HepG2 (cell line): Measurements from ENCODE around the gene SEMA3B. TPM values are rescaled to one million over a fixed set of nuclear protein-coding genes. Genes with fewer than 3 reads are reported as not detected.

ENCODE experiments used
- CBX2 ChIP-seq, 2 experiments: fragments of 200-600 bp in 1 of 2; sonication (generic); formaldehyde crosslinking in 1 of 2; IDR thresholded peaks; 2 replicates each; pipeline versions ENCODE4 v1.7.0 to v1.8.1; 2018 to 2022; ENCODE audit warnings: low read depth in 2 of 2, low read length in 1 of 2, mild to moderate bottlenecking in 1 of 2, missing genetic modification reagents in 1 of 2
- CHD2 ChIP-seq: IDR thresholded peaks from 2 replicates; pipeline ENCODE4 v1.6.1; 2011; ENCODE audit warnings: low read depth, low read length, improper control_type of control experiment
- CREB3 ChIP-seq: sonication (generic); formaldehyde crosslinking; IDR thresholded peaks from 2 replicates; pipeline ENCODE4 v1.5.0; 2020; ENCODE audit warnings: missing genetic modification reagents
- DNMT3B ChIP-seq: conservative IDR thresholded peaks from 2 replicates; pipeline ENCODE4 v1.6.1; 2016; ENCODE audit warnings: missing biosample characterization, control low read depth
- HMG20A ChIP-seq: IDR thresholded peaks from 2 replicates; pipeline ENCODE4 v1.6.1; 2016; ENCODE audit warnings: borderline replicate concordance
- KLF12 ChIP-seq: sonication (generic); formaldehyde crosslinking; IDR thresholded peaks from 2 replicates; pipeline ENCODE4 v1.4.0; 2020; ENCODE audit warnings: missing genetic modification reagents, borderline replicate concordance
- KLF15 ChIP-seq: sonication (generic); formaldehyde crosslinking; IDR thresholded peaks from 2 replicates; pipeline ENCODE4 v1.8.1; 2023; ENCODE audit warnings: borderline replicate concordance, mild to moderate bottlenecking, inconsistent platforms, missing genetic modification reagents, mixed read lengths
- MZF1 ChIP-seq: sonication (generic); formaldehyde crosslinking; IDR thresholded peaks from 2 replicates; pipeline ENCODE4 v1.8.1; 2023; ENCODE audit warnings: mild to moderate bottlenecking, missing genetic modification reagents, borderline replicate concordance
- NONO ChIP-seq, 2 experiments: fragments of 450-650 bp in 1 of 2; sonication (generic) in 1 of 2; formaldehyde crosslinking in 1 of 2; IDR thresholded peaks in 1 of 2; conservative IDR thresholded peaks in 1 of 2; 2 replicates each; pipeline versions ENCODE4 v1.6.1 to v1.8.0; 2017 to 2022; ENCODE audit warnings: mild to moderate bottlenecking in 1 of 2, missing genetic modification reagents in 1 of 2, moderate library complexity in 1 of 2
- RFXANK ChIP-seq: IDR thresholded peaks from 2 replicates; pipeline ENCODE4 v1.6.1; 2016
- SETDB1 ChIP-seq: sonication (generic); formaldehyde crosslinking; IDR thresholded peaks from 2 replicates; pipeline ENCODE4 v1.5.1; 2020; ENCODE audit warnings: missing genetic modification reagents, mild to moderate bottlenecking, borderline replicate concordance
- SMARCE1 ChIP-seq: fragments of 450-650 bp; IDR thresholded peaks from 2 replicates; pipeline ENCODE4 v1.6.1; 2017; ENCODE audit warnings: borderline replicate concordance
- SNRNP70 ChIP-seq: fragments of 200-400 bp; formaldehyde crosslinking; IDR thresholded peaks from 2 replicates; pipeline ENCODE4 v1.6.1; 2017; ENCODE audit warnings: mild to moderate bottlenecking, low read depth, low read length, moderate library complexity
- SOX6 ChIP-seq, 2 experiments: fragments of 450-650 bp in 1 of 2; sonication (generic) in 1 of 2; formaldehyde crosslinking in 1 of 2; IDR thresholded peaks; 2 replicates each; pipeline versions ENCODE4 v1.4.0 to v1.6.1; 2017 to 2020; ENCODE audit warnings: antibody characterized with exemption in 1 of 2, mild to moderate bottlenecking in 1 of 2, missing genetic modification reagents in 1 of 2
- SRSF9 ChIP-seq: fragments of 200-400 bp; formaldehyde crosslinking; IDR thresholded peaks from 2 replicates; pipeline ENCODE4 v1.6.1; 2018; ENCODE audit warnings: borderline replicate concordance, mild to moderate bottlenecking, low read depth, low read length; ENCODE audit not compliant: insufficient read depth, poor library complexity, severe bottlenecking
- TCF7L2 ChIP-seq: IDR thresholded peaks from 2 replicates; pipeline ENCODE4 v1.6.1; 2011; ENCODE audit warnings: mild to moderate bottlenecking, low read depth, low read length, moderate library complexity
- ZNF10 ChIP-seq: sonication (generic); formaldehyde crosslinking; IDR thresholded peaks from 2 replicates; pipeline ENCODE4 v1.4.0; 2020; ENCODE audit warnings: mild to moderate bottlenecking, low read depth, missing genetic modification reagents, borderline replicate concordance
- ZNF18 ChIP-seq: sonication (generic); formaldehyde crosslinking; IDR thresholded peaks from 2 replicates; pipeline ENCODE4 v1.8.0; 2022; ENCODE audit warnings: mild to moderate bottlenecking, missing genetic modification reagents; ENCODE audit not compliant: insufficient replicate concordance
- ZNF225 ChIP-seq: sonication (generic); formaldehyde crosslinking; IDR thresholded peaks from 2 replicates; pipeline ENCODE4 v1.4.0; 2020; ENCODE audit warnings: mild to moderate bottlenecking, missing genetic modification reagents
- ZNF256 ChIP-seq: sonication (generic); formaldehyde crosslinking; conservative IDR thresholded peaks from 2 replicates; pipeline ENCODE4 v1.4.0; 2020; ENCODE audit warnings: missing genetic modification reagents
- ZNF331 ChIP-seq: sonication (generic); formaldehyde crosslinking; IDR thresholded peaks from 2 replicates; pipeline ENCODE4 v1.4.0; 2020; ENCODE audit warnings: missing genetic modification reagents
- polyA plus RNA-seq, 8 experiments: library from polyadenylated mRNA; depleted of rRNA in 3 of 8; stranded (reverse) in 7 of 8; unstranded in 1 of 8; fragments of >200 nt; fragmentation: Illumina TruSeq in 4 of 8; extraction: Trizol in 4 of 8; gene quantifications; 2 replicates each; pipeline versions ENCODE4 v1.2.1 to v1.2.3, GENCODE V29; 2011 to 2016; ENCODE audit warnings: low read depth in 4 of 8, missing spikeins in 1 of 8, mixed read lengths in 1 of 8; ENCODE audit not compliant: insufficient read depth in 1 of 8
- total RNA-seq, 5 experiments: library from RNA; depleted of rRNA; stranded (reverse); fragments of >200 nt; fragmentation: Illumina TruSeq; extraction: Trizol; gene quantifications; 2 replicates each; pipeline ENCODE4 v1.2.3, GENCODE V29; 2016; ENCODE audit warnings: low read depth in 1 of 5
- TF ChIP-seq, protein P1 (sequence below): sonication (generic); formaldehyde crosslinking; IDR thresholded peaks from 2 replicates; pipeline ENCODE4 v1.5.0; 2020; ENCODE audit warnings: mild to moderate bottlenecking, missing genetic modification reagents
- TF ChIP-seq, protein P2 (sequence below): IDR thresholded peaks from 2 replicates; pipeline ENCODE4 v1.6.1; 2016; ENCODE audit warnings: low read depth

Gene SEMA3B
- total and polyA plus RNA-seq, 2 of the 13 experiments (the other 11 are each of a cell fraction or from before 2014, with no cell fraction given): 93.2 to 158 TPM

GRCh38 chr3:50322386-50323091 is 53.6 kb downstream of the SEMA3B start, which contains the start of gene HYAL2 (continued):
- TF ChIP-seq, protein P1, sequence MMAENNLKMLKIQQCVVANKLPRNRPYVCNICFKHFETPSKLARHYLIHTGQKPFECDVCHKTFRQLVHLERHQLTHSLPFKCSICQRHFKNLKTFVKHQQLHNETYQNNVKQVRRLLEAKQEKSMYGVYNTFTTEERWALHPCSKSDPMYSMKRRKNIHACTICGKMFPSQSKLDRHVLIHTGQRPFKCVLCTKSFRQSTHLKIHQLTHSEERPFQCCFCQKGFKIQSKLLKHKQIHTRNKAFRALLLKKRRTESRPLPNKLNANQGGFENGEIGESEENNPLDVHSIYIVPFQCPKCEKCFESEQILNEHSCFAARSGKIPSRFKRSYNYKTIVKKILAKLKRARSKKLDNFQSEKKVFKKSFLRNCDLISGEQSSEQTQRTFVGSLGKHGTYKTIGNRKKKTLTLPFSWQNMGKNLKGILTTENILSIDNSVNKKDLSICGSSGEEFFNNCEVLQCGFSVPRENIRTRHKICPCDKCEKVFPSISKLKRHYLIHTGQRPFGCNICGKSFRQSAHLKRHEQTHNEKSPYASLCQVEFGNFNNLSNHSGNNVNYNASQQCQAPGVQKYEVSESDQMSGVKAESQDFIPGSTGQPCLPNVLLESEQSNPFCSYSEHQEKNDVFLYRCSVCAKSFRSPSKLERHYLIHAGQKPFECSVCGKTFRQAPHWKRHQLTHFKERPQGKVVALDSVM (CRISPR knock-in tag): no peak; the same call in 1 of the 2 replicates
- TF ChIP-seq RFXANK (CRISPR knock-in tag) (no peak), HMG20A (no peak), KLF15 (CRISPR knock-in tag) (no peak), SETDB1 (0 out of 2 replicates have a peak, but pooled peaks have one; percentile 48), ZNF256 (CRISPR knock-in tag) (0 out of 2 replicates have a peak, but pooled peaks have one; percentile 44), ZNF18 (CRISPR knock-in tag) (no peak), SRSF9 (no peak), SOX6 (IDR thresholded peaks at IDR 0.05) (no peak), SOX6 (CRISPR knock-in tag; IDR thresholded peaks at IDR 0.05) (no peak), CHD2 (no peak), NONO (IDR thresholded peaks at IDR 0.05) (no peak), NONO (CRISPR knock-in tag; conservative IDR thresholded peaks at IDR 0.05) (0 out of 2 replicates have a peak, but pooled peaks have one; percentile 32), TCF7L2 (no peak), KLF12 (CRISPR knock-in tag) (no peak), SNRNP70 (no peak), ZNF331 (no peak), ZNF225 (CRISPR knock-in tag) (no peak), DNMT3B (CRISPR knock-in tag) (no peak), SMARCE1 (no peak), CBX2 (IDR thresholded peaks at IDR 0.05; ENCODE audit: low read depth, low read length) (no peak), CBX2 (CRISPR knock-in tag; IDR thresholded peaks at IDR 0.05; ENCODE audit: low read depth) (no peak), CREB3 (CRISPR knock-in tag) (no peak), MZF1 (no peak), ZNF10 (CRISPR knock-in tag) (no peak)
- TF ChIP-seq, protein P2, sequence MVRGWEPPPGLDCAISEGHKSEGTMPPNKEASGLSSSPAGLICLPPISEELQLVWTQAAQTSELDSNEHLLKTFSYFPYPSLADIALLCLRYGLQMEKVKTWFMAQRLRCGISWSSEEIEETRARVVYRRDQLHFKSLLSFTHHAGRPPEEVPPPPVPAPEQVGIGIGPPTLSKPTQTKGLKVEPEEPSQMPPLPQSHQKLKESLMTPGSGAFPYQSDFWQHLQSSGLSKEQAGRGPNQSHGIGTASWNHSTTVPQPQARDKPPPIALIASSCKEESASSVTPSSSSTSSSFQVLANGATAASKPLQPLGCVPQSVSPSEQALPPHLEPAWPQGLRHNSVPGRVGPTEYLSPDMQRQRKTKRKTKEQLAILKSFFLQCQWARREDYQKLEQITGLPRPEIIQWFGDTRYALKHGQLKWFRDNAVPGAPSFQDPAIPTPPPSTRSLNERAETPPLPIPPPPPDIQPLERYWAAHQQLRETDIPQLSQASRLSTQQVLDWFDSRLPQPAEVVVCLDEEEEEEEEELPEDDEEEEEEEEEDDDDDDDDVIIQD (CRISPR knock-in tag): no peak
